NT2/D1 (cell line): ENCODE data around the gene HSD17B1.
A peak's percentile ranks its signal among the peaks of the same experiment; 100 is the strongest.

Experiments
- DNase-seq: peaks from one replicate; pipeline ENCODE4 v3.0.0-alpha.2; 2011; ENCODE audit warnings: low read depth, low spot score
- H3K27me3 ChIP-seq: 2 replicates; pipeline ENCODE4 v1.6.0; 2011; ENCODE audit warnings: mild to moderate bottlenecking; ENCODE audit not compliant: insufficient read length, insufficient read depth
- H3K36me3 ChIP-seq: 2 replicates; pipeline ENCODE4 v1.6.1; 2011; ENCODE audit warnings: mild to moderate bottlenecking, low read length, mixed read lengths; ENCODE audit not compliant: insufficient read depth, insufficient read length
- H3K4me1 ChIP-seq: 2 replicates; pipeline ENCODE4 v1.5.1; 2011; ENCODE audit not compliant: insufficient read depth, insufficient read length
- H3K4me3 ChIP-seq: 2 replicates; pipeline ENCODE4 v1.5.1; 2011; ENCODE audit warnings: low read depth; ENCODE audit not compliant: insufficient read length
- H3K9ac ChIP-seq: 2 replicates; pipeline ENCODE4 v1.6.0; 2011; ENCODE audit warnings: low read depth; ENCODE audit not compliant: insufficient read length
- H3K9me3 ChIP-seq: 2 replicates; pipeline ENCODE4 v1.5.1; 2011; ENCODE audit warnings: mild to moderate bottlenecking, low read length; ENCODE audit not compliant: insufficient read depth
- SUZ12 ChIP-seq: IDR thresholded peaks from 2 replicates; pipeline ENCODE4 v1.6.1; 2011; ENCODE audit not compliant: insufficient read length, insufficient read depth; ENCODE audit errors: extremely low read depth
- YY1 ChIP-seq: IDR thresholded peaks from 2 replicates; pipeline ENCODE4 v1.6.1; 2011; ENCODE audit not compliant: insufficient read length, insufficient read depth
- ZNF274 ChIP-seq: IDR thresholded peaks from 2 replicates; pipeline ENCODE4 v1.6.1; 2011; ENCODE audit warnings: mild to moderate bottlenecking, low read depth, low read length

HSD17B1 gene

GRCh38 chr17:42547001-42547461 is 5.7 kb upstream of the HSD17B1 start:
- Histone ChIP-seq H3K9me3 (no peaks in the 10 kb centered on the region), H3K4me1 (peaks cover 1% of the 10 kb centered on the region), H3K9ac (peak overlapping the region; percentile 28), H3K27me3 (no peaks in the 10 kb centered on the region), H3K4me3 (no peak overlapping the region), H3K36me3 (peaks cover 34% of the 10 kb centered on the region)
- TF ChIP-seq SUZ12 (no peak), ZNF274 (no peak), YY1 (no peak)
- DNase-seq: no peak

- Histone ChIP-seq H3K4me1 (peaks cover 1% of the 10 kb centered on the region), H3K27me3 (no peaks in the 10 kb centered on the region), H3K36me3 (peaks cover 29% of the 10 kb centered on the region), H3K4me3 (no peak overlapping the region), H3K9me3 (no peaks in the 10 kb centered on the region), H3K9ac (no peak overlapping the region)
- DNase-seq: no peak
- TF ChIP-seq YY1: no peak
- no peak for TF ChIP-seq ZNF274
- TF ChIP-seq SUZ12: no peak
Observed at GRCh38 chr17:42547698-42548069, 5.0 kb upstream of the HSD17B1 start.

- DNase-seq: peak; percentile 81
- Histone ChIP-seq H3K27me3 (no peaks in the 10 kb centered on the region), H3K9me3 (no peaks in the 10 kb centered on the region), H3K4me3 (peak overlapping the region; percentile 51), H3K36me3 (peaks cover 26% of the 10 kb centered on the region), H3K9ac (peak overlapping the region; percentile 81), H3K4me1 (peaks cover 2% of the 10 kb centered on the region)
- no peak for TF ChIP-seq ZNF274
- no peak for TF ChIP-seq YY1
- no peak for TF ChIP-seq SUZ12
Observed at GRCh38 chr17:42548070-42548837, 4.5 kb upstream of the HSD17B1 start.

GRCh38 chr17:42548993-42549755 is 3.5 kb upstream of the HSD17B1 start:
- Histone ChIP-seq H3K4me3 (peak overlapping the region; percentile 51), H3K27me3 (no peaks in the 10 kb centered on the region), H3K9ac (peak overlapping the region; percentile 81), H3K4me1 (peaks cover 9% of the 10 kb centered on the region), H3K9me3 (no peaks in the 10 kb centered on the region), H3K36me3 (peaks cover 20% of the 10 kb centered on the region)
- TF ChIP-seq SUZ12 (no peak), YY1 (no peak), ZNF274 (no peak)
- DNase-seq: no peak

- no peaks in the 10 kb centered on the region for H3K9me3 ChIP-seq
- H3K27me3 ChIP-seq: no peaks in the 10 kb centered on the region
- DNase-seq: no peak
- no peak for TF ChIP-seq SUZ12
- no peak for TF ChIP-seq YY1
- TF ChIP-seq ZNF274: no peak
- peak overlapping the region; percentile 86 for H3K9ac ChIP-seq
- peaks cover 9% of the 10 kb centered on the region for H3K4me1 ChIP-seq
- peaks cover 11% of the 10 kb centered on the region for H3K36me3 ChIP-seq
- no peak overlapping the region for H3K4me3 ChIP-seq
Observed at GRCh38 chr17:42553161-42553818, 567 bp downstream of the HSD17B1 start.

- H3K4me3 ChIP-seq: peak overlapping the region; percentile 81
Observed at GRCh38 chr17:42553866-42554249, 1.1 kb downstream of the HSD17B1 start.

More at GRCh38 chr17:42553866-42554249, 1.1 kb downstream of the HSD17B1 start:
- H3K9me3 ChIP-seq: no peaks in the 10 kb centered on the region
- H3K9ac ChIP-seq: peak overlapping the region; percentile 86
- no peaks in the 10 kb centered on the region for H3K27me3 ChIP-seq
- DNase-seq: no peak
- TF ChIP-seq YY1 (no peak), ZNF274 (no peak), SUZ12 (no peak)
- H3K4me1 ChIP-seq: peaks cover 9% of the 10 kb centered on the region
- H3K36me3 ChIP-seq: peaks cover 11% of the 10 kb centered on the region
